Measurements from ENCODE around the gene PYROXD2.

DNA sequence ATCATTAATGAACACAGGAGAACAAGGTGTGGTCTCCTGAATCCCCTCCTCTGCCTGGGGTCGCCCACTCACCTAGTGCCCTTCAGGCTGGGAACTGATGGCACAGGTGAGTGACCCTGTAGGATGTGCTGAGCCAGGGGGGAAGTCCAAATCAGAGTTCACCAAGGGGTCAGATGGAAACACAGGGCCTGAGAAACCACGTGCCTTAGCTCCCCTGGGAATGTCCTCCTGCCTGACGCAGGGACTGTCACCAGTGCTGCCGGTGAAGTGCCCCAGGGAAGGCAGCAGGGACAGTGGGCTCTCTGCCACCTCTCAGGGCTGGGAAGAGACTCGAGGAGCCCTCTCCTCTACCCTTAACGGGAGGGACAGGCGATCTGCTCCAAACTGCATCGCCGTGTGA is 5.8 kb upstream of the PYROXD2 start:
- TF ChIP-seq, protein P1, sequence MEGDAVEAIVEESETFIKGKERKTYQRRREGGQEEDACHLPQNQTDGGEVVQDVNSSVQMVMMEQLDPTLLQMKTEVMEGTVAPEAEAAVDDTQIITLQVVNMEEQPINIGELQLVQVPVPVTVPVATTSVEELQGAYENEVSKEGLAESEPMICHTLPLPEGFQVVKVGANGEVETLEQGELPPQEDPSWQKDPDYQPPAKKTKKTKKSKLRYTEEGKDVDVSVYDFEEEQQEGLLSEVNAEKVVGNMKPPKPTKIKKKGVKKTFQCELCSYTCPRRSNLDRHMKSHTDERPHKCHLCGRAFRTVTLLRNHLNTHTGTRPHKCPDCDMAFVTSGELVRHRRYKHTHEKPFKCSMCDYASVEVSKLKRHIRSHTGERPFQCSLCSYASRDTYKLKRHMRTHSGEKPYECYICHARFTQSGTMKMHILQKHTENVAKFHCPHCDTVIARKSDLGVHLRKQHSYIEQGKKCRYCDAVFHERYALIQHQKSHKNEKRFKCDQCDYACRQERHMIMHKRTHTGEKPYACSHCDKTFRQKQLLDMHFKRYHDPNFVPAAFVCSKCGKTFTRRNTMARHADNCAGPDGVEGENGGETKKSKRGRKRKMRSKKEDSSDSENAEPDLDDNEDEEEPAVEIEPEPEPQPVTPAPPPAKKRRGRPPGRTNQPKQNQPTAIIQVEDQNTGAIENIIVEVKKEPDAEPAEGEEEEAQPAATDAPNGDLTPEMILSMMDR (IDR thresholded peaks at IDR 0.05; ENCODE audit: low read depth, low read length, poor library complexity, severe bottlenecking): no peak
- TF ChIP-seq EZH2phosphoT487 (IDR thresholded peaks at IDR 0.05; ENCODE audit: borderline replicate concordance, low read length): no peak
